AG04450 (cell line): ENCODE results near the gene NFASC. TPM values are rescaled to one million over a fixed set of nuclear protein-coding genes. Genes with fewer than 3 reads are reported as not detected.

Source experiments
- CTCF ChIA-PET: fragments of 300-600, 350-600 bp; formaldehyde crosslinking; extraction: SDS; loops from one replicate; lab custom pipeline; 2022; ENCODE audit warnings: antibody characterized with exemption, inconsistent platforms; lab: Charles Lee
- POLR2A ChIA-PET: fragments of 350-600 bp; formaldehyde crosslinking; extraction: SDS; loops from one replicate; lab custom pipeline; 2021; ENCODE audit warnings: antibody characterized with exemption, inconsistent platforms; lab: Yijun Ruan, JAX
- DNase-seq: peaks from one replicate; pipeline ENCODE4 v3.0.0-alpha.2; 2011; ENCODE audit warnings: low read depth, low spot score
- H3K27ac ChIP-seq: one replicate; pipeline ENCODE4 v1.5.1; 2012; ENCODE audit warnings: low read depth, low read length, control low read depth
- H3K27me3 ChIP-seq: one replicate; pipeline ENCODE4 v1.6.0; 2012; ENCODE audit warnings: low read length; ENCODE audit not compliant: control insufficient read depth, insufficient read depth
- H3K4me3 ChIP-seq: 2 replicates; pipeline ENCODE4 v1.5.1; 2011; ENCODE audit warnings: mild to moderate bottlenecking, low read depth, low read length, control low read depth
- H3K9me3 ChIP-seq: 2 replicates; pipeline ENCODE4 v1.5.1; 2012; ENCODE audit warnings: low read length; ENCODE audit not compliant: control insufficient read depth, insufficient read depth
- CTCF ChIP-seq: IDR thresholded peaks from 2 replicates; pipeline ENCODE4 v1.5.1; 2011; ENCODE audit warnings: low read depth, low read length, control low read depth, inconsistent platforms
- polyA plus RNA-seq: library from polyadenylated mRNA; depleted of rRNA; stranded (reverse); fragments of >200 nt; gene quantifications from 2 replicates; pipeline ENCODE4 v1.2.3, GENCODE V29; 2011

Gene NFASC
- polyA plus RNA-seq, 1 experiment = 1.8 TPM

GRCh38 chr1:204960306-204961125, 89.9 kb downstream of the NFASC start:
- Histone ChIP-seq H3K4me3 (no peak overlapping the region), H3K27me3 (peaks cover 35% of the 10 kb centered on the region), H3K9me3 (no peaks in the 10 kb centered on the region), H3K27ac (no peak overlapping the region)
- no peak for TF ChIP-seq CTCF
- CTCF ChIA-PET = interaction anchor here (1.1 kb wide), 1 partner anchor 101 kb away, joined by 6 read pairs; no protein-coding TSS in a partner anchor
- POLR2A ChIA-PET = no interaction called here
- DNase-seq = no peak

- H3K4me3 ChIP-seq = no peak overlapping the region
- no peak for TF ChIP-seq CTCF
- no peak overlapping the region for H3K27ac ChIP-seq
- H3K27me3 ChIP-seq = peaks cover 33% of the 10 kb centered on the region
- ChIA-PET POLR2A (no interaction called here), CTCF (interaction anchor here (0.6 to 0.7 kb wide), 2 partner anchors 100 to 155 kb away, joined by 3 to 4 read pairs; no protein-coding TSS in a partner anchor)
- no peak for DNase-seq
- H3K9me3 ChIP-seq = no peaks in the 10 kb centered on the region
Measured at GRCh38 chr1:204961765-204962419, 91.2 kb downstream of the NFASC start.

GRCh38 chr1:204962742-204963632, 92.3 kb downstream of the NFASC start:
- Histone ChIP-seq H3K27ac (no peak overlapping the region), H3K4me3 (no peak overlapping the region), H3K27me3 (peaks cover 28% of the 10 kb centered on the region), H3K9me3 (no peaks in the 10 kb centered on the region)
- TF ChIP-seq CTCF = no peak
- CTCF ChIA-PET = interaction anchor here (0.6 to 0.7 kb wide), 3 partner anchors 99 to 156 kb away, joined by 3 to 4 read pairs (median 3); no protein-coding TSS in a partner anchor
- no peak for DNase-seq
- POLR2A ChIA-PET = no interaction called here

- CTCF ChIA-PET = interaction anchor here (1.0 to 1.1 kb wide), 2 partner anchors 22 to 289 kb away, joined by 3 read pairs; no protein-coding TSS in a partner anchor
- Histone ChIP-seq H3K4me3 (no peak overlapping the region), H3K27me3 (peaks cover 15% of the 10 kb centered on the region), H3K9me3 (no peaks in the 10 kb centered on the region), H3K27ac (no peak overlapping the region)
- POLR2A ChIA-PET = no interaction called here
- TF ChIP-seq CTCF = no peak
- no peak for DNase-seq
Measured at GRCh38 chr1:204967451-204967850, 96.8 kb downstream of the NFASC start.
